Dermis lymphatic vessel endothelial cell (primary cell): ENCODE data around the gene FBXO46. TPM values are rescaled to one million over a fixed set of nuclear protein-coding genes. Genes with fewer than 3 reads are reported as not detected.

ENCODE experiments used
- total RNA-seq: library from RNA; depleted of rRNA; stranded (reverse); fragments of >200 nt; gene quantifications from 2 replicates; pipeline ENCODE4 v1.2.1, GENCODE V29; 2014

FBXO46 gene, protein sequence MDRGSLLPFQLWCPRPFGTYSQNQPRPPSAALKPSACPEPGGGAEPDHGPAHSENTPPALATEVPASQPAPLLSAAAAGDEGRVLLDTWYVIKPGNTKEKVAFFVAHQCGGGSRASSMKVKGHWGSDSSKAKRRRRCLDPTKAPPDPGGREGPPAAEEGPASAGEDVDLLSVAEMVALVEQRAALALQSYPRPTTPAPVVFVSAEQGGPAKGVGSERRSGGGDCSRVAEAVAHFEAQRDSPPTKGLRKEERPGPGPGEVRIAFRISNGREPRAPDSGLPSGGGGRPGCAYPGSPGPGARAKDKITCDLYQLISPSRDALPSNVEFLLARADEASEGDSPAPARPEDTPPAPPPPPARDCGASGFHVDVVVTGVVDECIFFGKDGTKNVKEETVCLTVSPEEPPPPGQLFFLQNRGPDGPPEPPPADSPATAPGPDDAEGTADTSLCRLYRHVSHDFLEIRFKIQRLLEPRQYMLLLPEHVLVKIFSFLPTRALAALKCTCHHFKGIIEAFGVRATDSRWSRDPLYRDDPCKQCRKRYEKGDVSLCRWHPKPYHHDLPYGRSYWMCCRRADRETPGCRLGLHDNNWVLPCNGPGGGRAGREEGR
- 3.5 and 4.8 TPM in 2 replicates for total RNA-seq

DNA sequence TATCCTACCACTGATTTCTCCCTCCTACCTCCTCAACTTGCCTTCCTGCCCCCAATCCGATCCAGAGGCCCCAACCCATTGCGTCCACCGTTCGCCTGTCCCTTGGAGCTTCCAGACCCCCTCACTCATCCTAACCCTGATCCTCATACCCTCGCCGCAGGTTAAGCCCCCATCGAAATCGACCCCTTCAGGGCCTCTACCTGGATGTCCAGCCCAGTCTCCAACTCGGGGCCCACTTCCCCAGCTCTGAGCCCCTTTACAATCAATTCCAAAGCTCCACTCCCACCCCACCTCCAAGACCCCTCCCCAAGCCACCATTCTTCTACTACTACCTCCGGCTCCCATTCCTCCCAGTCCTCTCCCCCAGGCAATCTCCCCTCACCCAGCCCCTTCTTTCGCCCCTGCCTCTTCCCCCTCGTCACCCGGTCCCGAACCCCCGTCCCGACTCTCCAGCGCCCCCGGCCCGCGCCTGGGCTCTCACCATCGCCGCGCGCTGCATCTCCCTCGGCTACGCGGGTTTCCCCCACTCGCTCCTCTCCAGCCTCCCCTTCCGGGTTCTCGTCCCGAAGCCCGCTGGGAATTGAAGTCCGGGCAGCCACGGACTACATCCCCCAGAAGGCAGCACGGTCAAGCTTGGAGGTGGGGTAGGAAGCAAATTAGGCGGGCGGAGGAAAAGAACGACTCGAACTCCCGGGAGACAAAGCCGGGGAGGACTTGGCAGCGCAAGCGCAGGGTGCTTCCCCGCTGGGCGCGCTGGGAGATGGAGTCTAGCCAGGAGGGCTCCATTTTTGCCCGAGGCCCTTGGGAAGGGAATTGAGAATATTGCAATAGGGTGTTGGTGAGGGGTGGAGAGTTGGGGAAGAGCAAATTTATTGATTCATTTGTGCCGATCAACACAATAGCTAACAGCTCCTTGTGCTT is at the start of gene FBXO46:
Gene FBXO46, minus strand, starts transcription at position 529 of the 921 bp plus-strand sequence. CDS start 17,401 bp downstream, outside the sequence.

GRCh38 chr19:45768984-45769782 is 38.5 kb upstream of the FBXO46 start, which contains the start of gene SIX5:
TSS of gene SIX5 (minus strand) at chr19:45769252. CDS start at chr19:45768844, 408 bp downstream.

DNA sequence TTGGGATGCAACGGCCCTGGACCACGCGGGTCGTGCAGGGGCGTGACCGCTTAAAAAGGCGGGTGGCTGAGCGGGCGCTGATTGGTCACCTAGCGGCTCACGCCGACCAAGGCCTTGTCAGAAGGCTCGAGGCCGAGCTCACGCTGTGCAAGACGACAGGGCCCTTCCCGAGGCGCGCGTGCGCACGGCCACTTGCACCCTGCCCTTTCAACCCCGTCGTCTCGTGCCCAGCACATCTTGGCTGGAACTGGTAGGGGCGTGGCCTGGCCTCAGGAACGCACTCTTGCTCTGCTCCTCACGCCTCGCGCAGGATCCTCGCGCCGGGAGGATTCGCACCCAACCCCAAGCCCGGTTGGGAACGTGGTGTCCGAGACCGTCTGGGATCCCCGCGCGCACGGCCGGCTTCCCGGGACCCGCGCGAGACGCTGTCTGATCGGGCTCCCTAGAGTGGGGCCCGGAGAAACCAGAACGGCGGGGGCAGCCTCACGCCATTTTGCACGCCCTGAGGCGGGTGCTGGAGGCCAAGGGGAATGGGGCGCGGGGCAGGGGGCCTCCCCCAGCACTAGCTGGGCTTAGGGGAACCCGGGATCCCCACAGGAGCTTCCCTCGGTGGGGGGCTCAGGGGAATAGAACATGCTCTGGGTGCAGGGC is 2.6 kb upstream of the FBXO46 start, which contains the start of gene MEIOSIN:
Gene MEIOSIN, plus strand, starts transcription at position 280 of the 651 bp plus-strand sequence. CDS start 1,938 bp downstream, outside the sequence.

GRCh38 chr19:45692187-45693105 is 38.2 kb downstream of the FBXO46 start, which contains the start of gene QPCTL:
TSS of gene QPCTL (plus strand) at chr19:45692666. CDS start at chr19:45692704, 38 bp downstream.

DNA sequence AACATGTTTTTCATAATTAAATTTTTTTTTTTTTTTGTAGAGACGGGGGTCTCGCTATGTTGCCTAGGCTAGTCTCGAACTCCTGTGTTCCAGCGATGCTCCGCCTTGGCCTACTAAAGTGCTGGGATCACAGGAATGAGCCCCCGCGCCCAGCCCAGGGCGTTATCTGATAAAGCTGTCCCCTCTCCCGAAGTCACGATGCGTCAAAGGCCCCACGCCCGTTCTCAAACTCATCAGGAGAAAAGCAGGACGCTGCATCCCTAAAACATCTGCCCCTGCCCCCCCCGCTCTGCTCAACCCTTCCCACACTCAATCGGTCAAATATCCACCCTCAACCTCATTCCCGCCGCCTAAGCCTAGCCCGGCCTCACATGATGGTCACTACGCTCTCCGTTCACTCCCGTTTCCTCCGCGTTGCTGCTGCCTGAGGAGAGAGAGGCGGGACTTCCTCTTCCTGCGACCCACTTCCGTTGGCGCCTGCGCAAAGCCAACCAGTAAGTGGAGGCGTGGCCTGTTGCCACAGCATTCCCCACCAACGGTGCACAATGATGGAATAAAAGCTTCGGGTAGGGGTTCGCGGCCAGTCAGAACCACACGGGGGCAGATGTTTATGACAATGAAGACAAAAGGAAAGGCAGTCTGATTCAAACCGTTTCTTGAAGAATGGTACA is 39.0 kb downstream of the FBXO46 start, which contains the start of gene SNRPD2:
Gene SNRPD2, minus strand, starts transcription at position 438 of the 671 bp plus-strand sequence. Its CDS starts 65 bp downstream, at position 373.

DNA sequence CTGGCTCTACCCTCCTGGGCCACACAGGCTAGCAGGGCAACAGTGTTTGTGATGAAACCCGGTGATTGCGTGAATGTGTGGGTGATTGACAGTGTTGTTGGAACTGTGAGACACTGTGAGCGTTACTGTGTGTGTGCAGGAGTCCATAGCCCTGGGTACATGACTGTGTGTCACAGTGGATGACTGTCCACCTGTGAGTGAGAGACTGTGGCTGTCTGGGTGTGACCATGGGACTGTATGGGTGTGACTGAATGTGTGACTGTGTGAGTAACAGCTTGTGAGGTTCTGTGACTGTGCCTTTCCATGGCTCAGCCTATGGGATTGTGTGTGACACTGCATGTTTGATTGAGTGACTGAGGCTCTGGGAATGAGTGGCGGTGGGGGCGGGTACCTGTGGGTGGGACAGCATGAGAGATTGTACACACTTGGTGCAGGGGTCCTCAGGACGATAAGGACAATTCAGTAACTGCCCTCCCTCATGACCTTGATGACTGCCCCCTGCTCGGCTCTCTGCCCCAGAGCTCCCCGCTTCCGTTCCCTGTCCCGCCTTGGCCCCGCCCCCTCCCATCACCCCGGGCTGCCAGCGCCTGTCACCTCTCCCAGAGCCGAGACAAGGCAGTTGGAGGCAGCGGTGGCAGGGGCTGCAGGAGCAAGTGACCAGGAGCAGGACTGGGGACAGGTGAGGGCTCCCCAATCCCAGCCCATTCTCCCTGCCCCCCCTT is 62.9 kb downstream of the FBXO46 start, which contains the start of gene GIPR:
Gene GIPR, plus strand, starts transcription at position 602 of the 722 bp plus-strand sequence. CDS start 1,300 bp downstream, outside the sequence.

Other genes starting within 250 kb of the FBXO46 start
- 8.8 and 15.4 TPM in 2 replicates for gene RTN2, start 233.8 kb downstream of the FBXO46 start, total RNA-seq
- 0.52 and 0.54 TPM in 2 replicates for gene PPM1N, start 232.5 kb downstream of the FBXO46 start, total RNA-seq
- gene VASP, start 223.4 kb downstream of the FBXO46 start, total RNA-seq, result 42.6 and 49.3 TPM in 2 replicates
- 4.9 and 5.2 TPM in 2 replicates for gene OPA3, start 146.1 kb downstream of the FBXO46 start, total RNA-seq
- 0.86 and 1.3 TPM in 2 replicates for gene GPR4, start 128.7 kb downstream of the FBXO46 start, total RNA-seq
- gene EML2, start 91.5 kb downstream of the FBXO46 start, total RNA-seq, result 12.8 and 15.8 TPM in 2 replicates
- gene GIPR, start 62.7 kb downstream of the FBXO46 start, total RNA-seq, result under 0.01 TPM in 2 replicates
- gene SNRPD2, start 38.9 kb downstream of the FBXO46 start, total RNA-seq, result 272 and 414 TPM in 2 replicates
- 5.2 and 8.1 TPM in 2 replicates for gene QPCTL, start 38.2 kb downstream of the FBXO46 start, total RNA-seq
- gene MEIOSIN, start 2.5 kb upstream of the FBXO46 start, total RNA-seq, result not detected in 2 replicates
- 4.1 and 4.6 TPM in 2 replicates for gene SIX5, start 38.4 kb upstream of the FBXO46 start, total RNA-seq
- 5.6 and 6.1 TPM in 2 replicates for gene DMPK, start 51.6 kb upstream of the FBXO46 start, total RNA-seq
- 19.3 and 21.1 TPM in 2 replicates for gene DMWD, start 61.9 kb upstream of the FBXO46 start, total RNA-seq
- gene RSPH6A, start 84.4 kb upstream of the FBXO46 start, total RNA-seq, result under 0.01 and 0.11 TPM in 2 replicates
- 24.0 and 24.1 TPM in 2 replicates for gene SYMPK, start 132.3 kb upstream of the FBXO46 start, total RNA-seq
- 0.09 TPM in 1 of 2 replicates, not detected in the other for gene FOXA3, start 133.4 kb upstream of the FBXO46 start, total RNA-seq
- 16.6 and 18.0 TPM in 2 replicates for gene IRF2BP1, start 155.2 kb upstream of the FBXO46 start, total RNA-seq
- 0.76 and 0.86 TPM in 2 replicates for gene MYPOP, start 171.7 kb upstream of the FBXO46 start, total RNA-seq
- not detected in 2 replicates for gene NANOS2, start 183.9 kb upstream of the FBXO46 start, total RNA-seq
- gene NOVA2, start 243.0 kb upstream of the FBXO46 start, total RNA-seq, result 3.7 and 6.4 TPM in 2 replicates